Transverse colon (tissue), 4 donors: Measurements from ENCODE around the gene CTSD. TPM values are rescaled to one million over a fixed set of nuclear protein-coding genes. Genes with fewer than 3 reads are reported as not detected.
A peak's percentile ranks its signal among the peaks of the same experiment; 100 is the strongest.

Experiments
- DNase-seq: peaks from one replicate; pipeline ENCODE4 v3.0.0-alpha.2; 2019
- H3K27ac ChIP-seq, 4 donors: fragments of 200-600 bp; sonication (generic); 2 replicates each; pipeline ENCODE4 v1.5.1; 2016 to 2018; ENCODE audit warnings: inconsistent platforms in 4 of 4
- H3K27me3 ChIP-seq: fragments of 200-600 bp; sonication (generic); 2 replicates; pipeline ENCODE4 v1.5.1; 2017; ENCODE audit warnings: inconsistent platforms
- H3K36me3 ChIP-seq, 4 donors: fragments of 200-600 bp; sonication (generic); 2 replicates each; pipeline ENCODE4 v1.5.1; 2017 to 2019; ENCODE audit warnings: inconsistent platforms in 4 of 4
- H3K4me1 ChIP-seq, 4 donors: fragments of 200-600 bp; sonication (generic); 2 replicates each; pipeline ENCODE4 v1.5.1; 2017 to 2020; ENCODE audit warnings: inconsistent platforms in 4 of 4
- H3K4me3 ChIP-seq, 4 donors: fragments of 200-600 bp; sonication (generic); 1 replicate in 1 of 4; 2 replicates in 3 of 4; pipeline versions ENCODE4 v1.5.1 to v1.6.1; 2017 to 2019; ENCODE audit warnings: inconsistent platforms in 4 of 4
- H3K9me3 ChIP-seq, 2 donors: fragments of 200-600 bp; sonication (generic); 2 replicates each; pipeline ENCODE4 v1.5.1; 2017 to 2019; ENCODE audit warnings: inconsistent platforms in 2 of 2
- CTCF ChIP-seq, 5 experiments: fragments of 200-600 bp in 3 of 5; fragments of 450-650 bp in 2 of 5; sonication (generic) in 3 of 5; IDR thresholded peaks; 1 replicate in 2 of 5; 2 replicates in 3 of 5; pipeline ENCODE4 v1.5.1; 2016 to 2017; ENCODE audit warnings: antibody characterized with exemption in 5 of 5, inconsistent platforms in 3 of 5, mild to moderate bottlenecking in 2 of 5, moderate library complexity in 1 of 5
- EP300 ChIP-seq: sonication (generic); formaldehyde crosslinking; IDR thresholded peaks from one replicate; pipeline ENCODE4 v1.6.1; 2017; ENCODE audit warnings: antibody characterized with exemption, low read depth
- POLR2A ChIP-seq: fragments of 450-650 bp; IDR thresholded peaks from one replicate; pipeline ENCODE4 v1.6.1; 2016; ENCODE audit warnings: antibody characterized with exemption, mild to moderate bottlenecking, moderate library complexity
- POLR2AphosphoS5 ChIP-seq, 3 donors: sonication (generic); formaldehyde crosslinking; IDR thresholded peaks; one replicate each; pipeline ENCODE4 v1.6.1; 2016; ENCODE audit warnings: antibody characterized with exemption in 3 of 3
- WGBS, 2 donors: methylation state at CpG; one replicate each; pipeline ENCODE4 v1.1.5; 2018; ENCODE audit warnings: low coverage in 1 of 2; 5-methylcytosine and 5-hydroxymethylcytosine counted together
- in situ Hi-C, 4 donors: fragments of 200-750 bp; cut with MboI; loops; one replicate each; pipeline versions ENCODE4 v1.15.0 to v1.15.1; 2017; ENCODE audit warnings: low sequenced_read_pairs in 3 of 4, low pct_ligation_motif_present in 1 of 4, low pct_unique_long_range_greater_than_20kb in 1 of 4
- intact Hi-C: fragments of 100-400 bp; cut with DNase I; formaldehyde crosslinking; loops from one replicate; pipeline ENCODE4 v1.15.1; 2023; ENCODE audit warnings: low total_unique reads
- total RNA-seq, 4 donors: library from RNA; depleted of rRNA; stranded (reverse); fragments of >200 nt; gene quantifications; one replicate each; pipeline ENCODE4 v1.1.0, GENCODE V29; 2016

The CTSD gene
- total RNA-seq, 4 donors from 2014 or later = 548 to 1,794 (median 1,176) TPM

- TF ChIP-seq EP300 (no peak), CTCF (IDR thresholded peaks at IDR 0.05) (no peak), POLR2A (no peak), POLR2AphosphoS5 (IDR thresholded peaks at IDR 0.05) (no peak)
- no peak for DNase-seq
- 76 to 89% methylated on average over 6 to 24 of the region's 24 CpGs for WGBS, 2 donors
- in situ Hi-C loops (loop anchor here in 2 of 4 donors (25.0 kb wide), 2 partner anchors 97 to 447 kb away; partner anchors contain the start of genes INS (in 1 of the 2) and TH (in 1 of the 2)), intact Hi-C loops (no loop called here)
- H3K9me3 ChIP-seq = no peaks in the 10 kb centered on the region
- H3K4me3 ChIP-seq = no peak overlapping the region
- no peak overlapping the region for H3K27ac ChIP-seq
- peaks cover 29% of the 10 kb centered on the region for H3K27me3 ChIP-seq
- no peaks in the 10 kb centered on the region for H3K36me3 ChIP-seq
- H3K4me1 ChIP-seq = no peaks in the 10 kb centered on the region
Measured at GRCh38 chr11:1714908-1715885, 48.5 kb downstream of the CTSD start.

DNA sequence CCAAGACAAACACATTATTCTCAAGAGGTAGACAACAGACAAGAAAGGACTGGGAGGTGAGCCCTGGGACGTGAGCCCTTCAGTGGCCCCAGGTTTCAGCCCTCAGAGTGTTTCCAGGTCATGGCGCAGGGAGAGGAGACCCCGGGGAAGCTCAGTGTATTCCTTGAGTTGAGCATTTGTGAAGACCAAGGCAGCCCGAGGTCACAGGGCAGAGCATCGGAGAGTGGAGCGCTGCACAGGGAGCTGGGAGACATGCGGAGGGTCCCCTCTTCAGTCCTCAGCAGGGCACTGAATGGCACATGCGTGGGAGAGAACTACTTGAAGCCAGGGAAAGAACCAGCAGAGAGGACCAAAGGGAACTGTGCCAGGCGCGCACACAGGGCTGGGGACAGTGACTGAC, 55.0 kb downstream of the CTSD start:
- Histone ChIP-seq H3K4me3 (no peak overlapping the region), H3K4me1 (no peaks in the 10 kb centered on the region), H3K9me3 (no peaks in the 10 kb centered on the region), H3K36me3 (no peaks in the 10 kb centered on the region), H3K27me3 (peaks cover 41% of the 10 kb centered on the region), H3K27ac (no peak overlapping the region)
- TF ChIP-seq EP300 = no peak
- TF ChIP-seq CTCF (IDR thresholded peaks at IDR 0.05) = no peak
- 77 to 88% methylated on average over 4 to 10 of the region's 10 CpGs for WGBS, 2 donors
- in situ Hi-C loops = loop anchor here (10.0 to 25.0 kb wide), 3 partner anchors 104 to 454 kb away; partner anchors contain the start of genes INS (in 1 of the 4) and TH (in 1 of the 4)
- intact Hi-C loops = loop anchor here (5.0 kb wide), 1 partner anchor 109 kb away; no protein-coding TSS in a partner anchor
- no peak for DNase-seq

GRCh38 chr11:1707751-1708150, 56.0 kb downstream of the CTSD start:
- intact Hi-C loops = loop anchor here (5.0 kb wide), 1 partner anchor 110 kb away; no protein-coding TSS in a partner anchor
- Histone ChIP-seq H3K4me1 (no peaks in the 10 kb centered on the region), H3K36me3 (no peaks in the 10 kb centered on the region), H3K27ac (no peak overlapping the region), H3K9me3 (no peaks in the 10 kb centered on the region), H3K4me3 (no peak overlapping the region), H3K27me3 (peaks cover 44% of the 10 kb centered on the region)
- TF ChIP-seq CTCF (IDR thresholded peaks at IDR 0.05) = no peak
- TF ChIP-seq POLR2AphosphoS5 (IDR thresholded peaks at IDR 0.05) = no peak
- no peak for TF ChIP-seq EP300
- TF ChIP-seq POLR2A = no peak
- DNase-seq = no peak
- 36 to 46% methylated on average over 4 of the region's 4 CpGs for WGBS, 2 donors
- in situ Hi-C loops = loop anchor here (10.0 to 25.0 kb wide), 3 partner anchors 105 to 455 kb away; partner anchors contain the start of genes INS (in 1 of the 4) and TH (in 1 of the 4)

DNA sequence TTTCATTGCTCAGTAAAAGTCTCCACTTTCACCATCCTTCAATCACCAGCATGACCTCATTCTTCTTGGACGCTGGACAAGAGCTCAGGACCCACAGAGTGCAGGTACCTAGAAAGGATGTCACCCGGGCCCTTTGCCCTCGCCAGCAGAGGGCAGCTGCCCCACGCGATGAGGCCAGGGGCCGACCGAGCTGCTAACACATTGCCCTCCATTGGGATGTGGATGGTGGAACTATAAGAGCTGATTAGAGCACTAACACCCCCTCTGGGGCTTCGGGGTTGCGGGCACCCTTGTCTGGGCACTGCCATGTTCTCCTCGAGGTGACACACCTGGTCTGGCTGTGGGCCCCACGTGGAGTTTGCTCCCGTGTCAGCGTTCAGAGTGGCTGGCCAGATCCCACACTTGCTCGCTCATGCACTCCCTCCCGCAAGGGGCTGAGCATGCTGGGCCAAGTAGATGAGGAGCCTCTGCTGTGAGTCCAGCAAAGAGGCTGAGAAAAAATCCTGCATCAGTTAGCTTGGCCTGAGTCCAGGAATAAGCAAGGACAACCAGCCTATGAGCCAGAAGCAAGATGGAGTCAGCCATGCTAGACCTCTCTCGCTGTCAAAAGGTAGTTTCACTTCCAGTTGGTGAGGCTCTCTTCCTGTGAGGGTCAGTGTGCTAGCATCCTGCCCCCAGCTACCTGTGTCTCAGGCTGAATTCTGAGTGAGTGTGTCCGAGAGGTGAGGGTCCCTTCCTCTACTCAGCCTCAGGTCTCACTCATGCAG, 56.9 kb downstream of the CTSD start:
- no peak overlapping the region for H3K27ac ChIP-seq
- no peak overlapping the region for H3K4me3 ChIP-seq
- no peaks in the 10 kb centered on the region for H3K36me3 ChIP-seq
- H3K4me1 ChIP-seq = no peaks in the 10 kb centered on the region
- peaks cover 49% of the 10 kb centered on the region for H3K27me3 ChIP-seq
- intact Hi-C loops = loop anchor here (5.0 kb wide), 1 partner anchor 110 kb away; no protein-coding TSS in a partner anchor
- TF ChIP-seq CTCF (IDR thresholded peaks at IDR 0.05) = peak in 1 of 5 experiments; percentile 19
- no peak for TF ChIP-seq POLR2AphosphoS5 (IDR thresholded peaks at IDR 0.05)
- no peak for TF ChIP-seq POLR2A
- no peak for TF ChIP-seq EP300
- in situ Hi-C loops = loop anchor here (10.0 to 25.0 kb wide), 3 partner anchors 105 to 455 kb away; partner anchors contain the start of genes INS (in 1 of the 4) and TH (in 1 of the 4)
- H3K9me3 ChIP-seq = no peaks in the 10 kb centered on the region
- no peak for DNase-seq
- WGBS, 2 donors = 79% methylated on average over 15 of the region's 17 CpGs; no CpG with 5 or more reads in 1 of the 2 donors
